GM12873 (cell line): Measurements from ENCODE around the gene PACS1.

Experiments used
- TF ChIP-seq, protein P1 (sequence below): IDR thresholded peaks from 2 replicates; pipeline ENCODE4 v1.5.1; 2012; ENCODE audit warnings: low read depth, mild to moderate bottlenecking, moderate library complexity, low read length, control low read depth; ENCODE audit not compliant: insufficient read depth; ENCODE audit errors: missing control alignments

PACS1 gene

DNA sequence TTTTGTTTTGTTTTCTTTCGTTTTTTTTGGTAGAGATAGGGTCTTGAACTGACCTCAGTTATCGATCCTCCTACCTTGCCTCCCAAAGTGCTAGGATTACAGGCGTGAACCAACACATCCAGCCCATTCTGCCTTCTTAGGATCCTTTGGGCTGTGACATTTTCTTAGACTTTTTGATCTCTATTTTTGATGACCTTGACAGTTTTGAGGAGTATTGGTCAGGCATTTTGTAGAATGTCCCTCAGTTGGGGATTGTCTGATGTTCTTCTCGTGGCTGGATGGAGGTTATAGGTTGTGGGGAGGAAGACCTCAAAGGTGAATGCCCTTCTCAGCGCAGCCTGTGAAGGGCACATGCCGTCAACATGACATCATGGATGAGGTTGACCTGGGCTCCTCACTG is 178.8 kb downstream of the PACS1 start:
- TF ChIP-seq, protein P1, sequence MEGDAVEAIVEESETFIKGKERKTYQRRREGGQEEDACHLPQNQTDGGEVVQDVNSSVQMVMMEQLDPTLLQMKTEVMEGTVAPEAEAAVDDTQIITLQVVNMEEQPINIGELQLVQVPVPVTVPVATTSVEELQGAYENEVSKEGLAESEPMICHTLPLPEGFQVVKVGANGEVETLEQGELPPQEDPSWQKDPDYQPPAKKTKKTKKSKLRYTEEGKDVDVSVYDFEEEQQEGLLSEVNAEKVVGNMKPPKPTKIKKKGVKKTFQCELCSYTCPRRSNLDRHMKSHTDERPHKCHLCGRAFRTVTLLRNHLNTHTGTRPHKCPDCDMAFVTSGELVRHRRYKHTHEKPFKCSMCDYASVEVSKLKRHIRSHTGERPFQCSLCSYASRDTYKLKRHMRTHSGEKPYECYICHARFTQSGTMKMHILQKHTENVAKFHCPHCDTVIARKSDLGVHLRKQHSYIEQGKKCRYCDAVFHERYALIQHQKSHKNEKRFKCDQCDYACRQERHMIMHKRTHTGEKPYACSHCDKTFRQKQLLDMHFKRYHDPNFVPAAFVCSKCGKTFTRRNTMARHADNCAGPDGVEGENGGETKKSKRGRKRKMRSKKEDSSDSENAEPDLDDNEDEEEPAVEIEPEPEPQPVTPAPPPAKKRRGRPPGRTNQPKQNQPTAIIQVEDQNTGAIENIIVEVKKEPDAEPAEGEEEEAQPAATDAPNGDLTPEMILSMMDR, result no peak

DNA sequence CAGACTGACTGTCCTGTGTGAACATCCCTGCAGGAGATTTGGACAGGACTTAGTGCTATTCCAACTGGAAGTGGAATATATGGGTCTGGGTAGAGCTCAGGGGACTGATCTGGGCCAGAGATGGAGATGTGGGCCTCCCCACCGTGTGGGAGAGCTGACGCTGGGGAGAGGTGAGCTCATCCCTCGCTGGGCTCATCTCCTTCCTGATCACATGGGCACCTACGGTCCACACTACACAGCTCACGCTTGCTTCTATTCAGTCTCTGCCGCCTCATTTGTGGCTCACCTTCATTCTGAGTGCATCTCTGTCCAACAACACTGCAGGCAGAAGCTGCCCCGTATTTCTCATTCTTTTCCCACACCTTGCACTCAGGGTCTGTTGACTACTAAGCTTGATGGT is 181.7 kb downstream of the PACS1 start:
- TF ChIP-seq, protein P1, result no peak

DNA sequence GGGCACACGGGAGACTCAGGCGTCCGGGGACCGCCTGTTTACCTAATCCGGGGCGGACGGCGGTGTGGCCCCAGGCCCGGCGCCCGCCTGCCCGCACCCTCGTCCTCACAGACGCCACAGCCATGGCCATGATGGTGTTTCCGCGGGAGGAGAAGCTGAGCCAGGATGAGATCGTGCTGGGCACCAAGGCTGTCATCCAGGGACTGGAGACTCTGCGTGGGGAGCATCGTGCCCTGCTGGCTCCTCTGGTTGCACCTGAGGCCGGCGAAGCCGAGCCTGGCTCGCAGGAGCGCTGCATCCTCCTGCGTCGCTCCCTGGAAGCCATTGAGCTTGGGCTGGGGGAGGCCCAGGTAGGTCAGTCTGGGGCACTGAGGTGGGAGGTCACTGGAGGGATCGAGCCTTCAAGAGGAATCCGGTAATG is 188.4 kb downstream of the PACS1 start:
- TF ChIP-seq, protein P1, result no peak

DNA sequence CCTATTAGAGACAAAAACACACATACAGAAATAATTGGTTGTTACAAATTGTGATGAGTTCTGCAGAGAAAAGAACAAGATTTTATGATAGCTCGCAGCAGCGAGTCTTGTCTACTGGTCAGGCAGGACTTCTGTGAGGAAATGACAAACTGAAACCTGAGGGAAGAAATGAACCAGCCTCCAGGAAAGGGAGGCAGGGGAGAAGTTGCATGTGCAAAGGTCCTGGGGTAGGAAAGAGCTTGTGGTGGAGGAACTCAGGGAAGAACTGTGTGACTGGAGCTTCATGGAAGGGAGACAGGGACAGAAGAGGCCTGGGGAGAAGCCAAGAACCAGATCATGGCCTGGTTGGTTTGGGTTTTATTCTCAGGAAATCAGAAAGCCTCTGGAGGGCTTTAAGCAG is 189.2 kb downstream of the PACS1 start:
- TF ChIP-seq, protein P1, result no peak

DNA sequence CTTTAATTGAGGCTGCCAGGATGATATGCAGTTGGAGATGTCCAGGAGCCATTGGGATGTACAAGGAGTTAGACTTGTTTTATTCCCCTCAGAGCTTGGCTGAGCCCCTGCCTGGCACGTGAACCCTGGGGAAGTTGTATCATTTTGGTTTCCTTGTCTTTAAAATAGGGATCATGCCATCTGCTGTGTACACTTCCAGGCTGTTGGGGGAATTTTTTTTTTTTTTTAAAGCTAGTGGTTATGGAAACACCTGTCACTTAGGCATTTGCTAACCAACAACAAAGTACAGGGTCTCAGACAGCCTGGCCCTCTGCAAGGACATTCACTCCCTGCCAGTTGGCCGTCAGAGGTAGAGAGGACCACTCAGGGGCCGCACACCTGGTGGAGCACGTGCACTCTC is 189.9 kb downstream of the PACS1 start:
- TF ChIP-seq, protein P1, result no peak

DNA sequence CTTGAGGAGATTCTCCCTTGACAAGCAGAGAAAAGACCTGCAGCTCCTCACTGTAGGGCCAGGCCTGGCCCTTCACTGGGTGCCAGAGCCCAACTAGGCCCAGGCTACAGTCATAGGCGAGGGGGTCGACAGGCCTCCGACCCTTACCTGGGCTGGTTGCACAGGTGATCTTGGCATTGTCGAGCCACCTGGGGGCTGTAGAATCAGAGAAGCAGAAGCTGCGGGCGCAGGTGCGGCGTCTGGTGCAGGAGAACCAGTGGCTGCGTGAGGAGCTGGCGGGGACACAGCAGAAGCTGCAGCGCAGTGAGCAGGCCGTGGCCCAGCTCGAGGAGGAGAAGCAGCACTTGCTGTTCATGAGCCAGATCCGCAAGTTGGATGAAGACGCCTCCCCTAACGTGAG is 191.5 kb downstream of the PACS1 start:
- TF ChIP-seq, protein P1, result no peak

DNA sequence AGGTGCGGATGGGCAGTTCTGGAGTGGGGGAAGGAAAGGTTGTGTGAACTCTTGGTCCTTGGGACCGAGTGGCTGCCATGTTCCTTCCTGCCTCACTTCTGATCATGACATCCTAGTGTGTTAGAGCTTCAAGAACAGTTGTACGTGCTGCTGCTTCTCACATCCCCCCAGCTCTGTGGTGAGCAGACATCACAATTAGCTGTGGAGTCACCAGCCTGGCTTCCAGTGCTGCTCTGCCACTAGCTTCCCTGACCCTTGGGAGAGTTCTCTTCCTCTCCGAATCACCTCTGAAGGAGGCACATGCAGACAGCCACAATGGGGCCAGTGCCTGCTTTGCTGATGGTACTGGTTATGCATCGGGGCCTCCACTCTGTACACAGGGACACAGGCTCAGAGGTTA is 192.1 kb downstream of the PACS1 start:
- TF ChIP-seq, protein P1, result no peak
